CD4-positive, alpha-beta T cell (primary cell): ENCODE data around the gene RAD51B. TPM values are rescaled to one million over a fixed set of nuclear protein-coding genes. Genes with fewer than 3 reads are reported as not detected.
"Not testable (repeated sequence)": the region's sequence is repeated elsewhere in the genome, so short reads cannot be mapped to it uniquely, and the experiment has no call there.

ENCODE experiments used
- ATAC-seq: fragments of 200-7000 bp; cut with Tn5 transposase; one replicate; pipeline ENCODE4 v1.10.0; 2022; ENCODE audit warnings: mild to moderate bottlenecking; ENCODE audit not compliant: poor library complexity
- CTCF ChIA-PET: fragments of 350-600 bp; sonication (Branson Sonifier 250); formaldehyde crosslinking; loops from one replicate; lab custom pipeline; 2021; ENCODE audit warnings: antibody characterized with exemption, inconsistent platforms; lab: Charles Lee
- POLR2A ChIA-PET: fragments of 350-600 bp; sonication (Branson Sonifier 250); formaldehyde crosslinking; loops from one replicate; lab custom pipeline; 2021; ENCODE audit warnings: antibody characterized with exemption, inconsistent platforms; lab: Charles Lee
- DNase-seq, 14 experiments: peaks; one replicate each; pipeline ENCODE4 v3.0.0-alpha.2; 2013 to 2020; ENCODE audit warnings: mixed read lengths in 2 of 14
- H3K27ac ChIP-seq, 2 donors: one replicate each; pipeline versions ENCODE4 v1.5.1 to v1.7.0; 2013; ENCODE audit warnings: low read length in 2 of 2, low read depth in 1 of 2, mild to moderate bottlenecking in 1 of 2
- H3K27me3 ChIP-seq, 2 experiments: 1 replicate in 1 of 2; 2 replicates in 1 of 2; pipeline versions ENCODE4 v1.6.1 to v1.7.0; 2013; ENCODE audit warnings: low read length in 2 of 2, control low read depth in 1 of 2, mild to moderate bottlenecking in 1 of 2, moderate library complexity in 1 of 2; ENCODE audit not compliant: insufficient read depth in 2 of 2, control insufficient read depth in 1 of 2
- H3K36me3 ChIP-seq: one replicate; pipeline ENCODE4 v1.6.1; 2013; ENCODE audit warnings: low read length, control low read depth; ENCODE audit not compliant: insufficient read depth
- H3K4me1 ChIP-seq: one replicate; pipeline ENCODE4 v1.6.1; 2013; ENCODE audit warnings: low read length, control low read depth; ENCODE audit not compliant: insufficient read depth
- H3K4me3 ChIP-seq: one replicate; pipeline ENCODE4 v1.5.1; 2013; ENCODE audit warnings: mild to moderate bottlenecking, low read length, moderate library complexity
- H3K9me3 ChIP-seq, 2 experiments: 1 replicate in 1 of 2; 2 replicates in 1 of 2; pipeline versions ENCODE4 v1.6.1 to v1.7.0; 2013; ENCODE audit warnings: low read length in 2 of 2, mild to moderate bottlenecking in 2 of 2, control low read depth in 1 of 2, moderate library complexity in 1 of 2; ENCODE audit not compliant: control insufficient read depth in 1 of 2, insufficient read depth in 1 of 2
- H3K27ac Mint-ChIP-seq: one replicate; pipeline ENCODE4 v1.8.0; 2020; ENCODE audit warnings: mixed read lengths
- H3K27me3 Mint-ChIP-seq: one replicate; pipeline ENCODE4 v1.8.0; 2021; ENCODE audit warnings: mixed read lengths
- H3K36me3 Mint-ChIP-seq: one replicate; pipeline ENCODE4 v1.8.0; 2021; ENCODE audit warnings: low read depth, mixed read lengths
- H3K4me1 Mint-ChIP-seq: one replicate; pipeline ENCODE4 v1.8.0; 2021; ENCODE audit warnings: low read depth, mixed read lengths
- H3K4me3 Mint-ChIP-seq: one replicate; pipeline ENCODE4 v1.8.0; 2020; ENCODE audit warnings: mild to moderate bottlenecking, mixed read lengths
- H3K9me3 Mint-ChIP-seq: one replicate; pipeline ENCODE4 v1.8.0; 2020; ENCODE audit warnings: mixed read lengths
- intact Hi-C, 2 experiments: fragments of 100-400 bp; cut with DNase I in 1 of 2; cut with micrococcal nuclease in 1 of 2; formaldehyde crosslinking; loops; one replicate each; pipeline versions ENCODE4 v1.15.1 to v1.9.0; 2023 to 2025; cut with DNase I, micrococcal nuclease
- total RNA-seq, 174 experiments: library from RNA in 2 of 174; stranded (reverse) in 2 of 174; gene quantifications; one replicate each; pipeline ENCODE4 v1.2.3 and lab custom pipeline; 2021 to 2026
- TF ChIP-seq, protein P1 (sequence below): fragments of 200-600 bp; IDR thresholded peaks from one replicate; pipeline ENCODE4 v1.8.0; 2022; ENCODE audit warnings: antibody characterized with exemption, mild to moderate bottlenecking

RAD51B gene
- total RNA-seq, 2 experiments from 2014 or later = 18.4 to 20.0 TPM

DNA sequence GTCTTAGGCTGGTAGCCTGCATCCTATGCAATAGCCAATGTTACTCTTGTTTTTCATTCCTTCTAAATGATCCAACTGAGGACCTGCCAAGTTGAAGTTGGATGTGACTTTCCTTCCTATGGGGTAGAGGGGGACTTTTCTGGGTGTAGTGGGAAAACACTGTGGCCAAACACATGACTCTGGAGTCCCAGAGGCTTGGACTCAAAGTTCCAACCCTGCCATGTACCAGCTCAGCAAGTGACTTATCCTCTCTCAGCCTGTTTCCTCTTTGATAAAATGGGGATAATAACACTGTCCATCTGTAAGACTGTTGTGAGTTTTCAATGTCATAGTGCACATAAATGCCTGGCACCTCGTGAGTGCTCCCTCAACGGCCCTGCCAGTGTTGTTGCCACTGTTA lies 876.3 kb downstream of the RAD51B start:
- no peaks in the 10 kb centered on the region for H3K27me3 Mint-ChIP-seq
- peaks cover 15% of the 10 kb centered on the region for H3K4me1 ChIP-seq
- no peak overlapping the region for H3K4me3 ChIP-seq
- peaks cover 13% of the 10 kb centered on the region for H3K4me1 Mint-ChIP-seq
- H3K27me3 ChIP-seq = no peaks in the 10 kb centered on the region
- peaks cover 0 to under 1% of the 10 kb centered on the region in 2 experiments for H3K9me3 ChIP-seq
- ChIA-PET POLR2A (interaction anchor here (0.8 kb wide), 1 partner anchor 496 kb away, joined by 3 read pairs; no protein-coding TSS in a partner anchor), CTCF (no interaction called here)
- TF ChIP-seq, protein P1, sequence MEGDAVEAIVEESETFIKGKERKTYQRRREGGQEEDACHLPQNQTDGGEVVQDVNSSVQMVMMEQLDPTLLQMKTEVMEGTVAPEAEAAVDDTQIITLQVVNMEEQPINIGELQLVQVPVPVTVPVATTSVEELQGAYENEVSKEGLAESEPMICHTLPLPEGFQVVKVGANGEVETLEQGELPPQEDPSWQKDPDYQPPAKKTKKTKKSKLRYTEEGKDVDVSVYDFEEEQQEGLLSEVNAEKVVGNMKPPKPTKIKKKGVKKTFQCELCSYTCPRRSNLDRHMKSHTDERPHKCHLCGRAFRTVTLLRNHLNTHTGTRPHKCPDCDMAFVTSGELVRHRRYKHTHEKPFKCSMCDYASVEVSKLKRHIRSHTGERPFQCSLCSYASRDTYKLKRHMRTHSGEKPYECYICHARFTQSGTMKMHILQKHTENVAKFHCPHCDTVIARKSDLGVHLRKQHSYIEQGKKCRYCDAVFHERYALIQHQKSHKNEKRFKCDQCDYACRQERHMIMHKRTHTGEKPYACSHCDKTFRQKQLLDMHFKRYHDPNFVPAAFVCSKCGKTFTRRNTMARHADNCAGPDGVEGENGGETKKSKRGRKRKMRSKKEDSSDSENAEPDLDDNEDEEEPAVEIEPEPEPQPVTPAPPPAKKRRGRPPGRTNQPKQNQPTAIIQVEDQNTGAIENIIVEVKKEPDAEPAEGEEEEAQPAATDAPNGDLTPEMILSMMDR = no peak
- H3K27ac ChIP-seq = no peak overlapping the region
- no peak overlapping the region for H3K4me3 Mint-ChIP-seq
- ATAC-seq (no peak), DNase-seq (no peak)
- H3K27ac Mint-ChIP-seq = no peak overlapping the region
- intact Hi-C loops = no loop called here
- H3K36me3 ChIP-seq = no peaks in the 10 kb centered on the region
- H3K9me3 Mint-ChIP-seq = peaks cover 5% of the 10 kb centered on the region
- H3K36me3 Mint-ChIP-seq = no peaks in the 10 kb centered on the region

DNA sequence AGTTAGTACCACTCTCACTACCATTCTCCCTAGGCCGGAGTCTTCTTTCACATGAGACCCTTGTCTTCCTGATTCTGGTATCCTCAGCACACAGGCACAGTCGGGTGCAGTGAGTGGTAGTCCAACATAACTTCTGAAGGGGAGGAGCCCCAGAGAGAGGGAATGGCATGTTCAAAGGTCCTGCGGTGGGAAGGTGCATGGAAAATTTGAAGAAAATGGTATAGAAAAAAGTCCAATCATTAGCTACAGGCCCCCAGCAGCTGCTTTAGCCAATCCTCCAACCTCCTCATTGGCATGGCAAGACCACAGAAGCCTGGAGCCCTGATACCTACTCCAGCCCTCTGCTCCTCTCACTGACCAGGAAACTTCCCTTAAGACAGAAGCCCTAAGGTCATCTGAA lies 876.7 kb downstream of the RAD51B start:
- DNase-seq = no peak
- Mint-ChIP-seq H3K4me1 (peaks cover 13% of the 10 kb centered on the region), H3K4me3 (no peak overlapping the region), H3K9me3 (peaks cover 10% of the 10 kb centered on the region), H3K27me3 (no peaks in the 10 kb centered on the region), H3K27ac (no peak overlapping the region), H3K36me3 (no peaks in the 10 kb centered on the region)
- no peak for ATAC-seq
- TF ChIP-seq, protein P1 = no peak
- Histone ChIP-seq H3K27me3 (no peaks in the 10 kb centered on the region), H3K27ac (no peak overlapping the region), H3K9me3 (peaks cover 0 to 5% of the 10 kb centered on the region in 2 experiments), H3K4me1 (peaks cover 15% of the 10 kb centered on the region), H3K4me3 (no peak overlapping the region), H3K36me3 (no peaks in the 10 kb centered on the region)
- intact Hi-C loops = no loop called here
- CTCF ChIA-PET = no interaction called here
- POLR2A ChIA-PET = interaction anchor here (0.8 kb wide), 1 partner anchor 496 kb away, joined by 3 read pairs; no protein-coding TSS in a partner anchor

DNA sequence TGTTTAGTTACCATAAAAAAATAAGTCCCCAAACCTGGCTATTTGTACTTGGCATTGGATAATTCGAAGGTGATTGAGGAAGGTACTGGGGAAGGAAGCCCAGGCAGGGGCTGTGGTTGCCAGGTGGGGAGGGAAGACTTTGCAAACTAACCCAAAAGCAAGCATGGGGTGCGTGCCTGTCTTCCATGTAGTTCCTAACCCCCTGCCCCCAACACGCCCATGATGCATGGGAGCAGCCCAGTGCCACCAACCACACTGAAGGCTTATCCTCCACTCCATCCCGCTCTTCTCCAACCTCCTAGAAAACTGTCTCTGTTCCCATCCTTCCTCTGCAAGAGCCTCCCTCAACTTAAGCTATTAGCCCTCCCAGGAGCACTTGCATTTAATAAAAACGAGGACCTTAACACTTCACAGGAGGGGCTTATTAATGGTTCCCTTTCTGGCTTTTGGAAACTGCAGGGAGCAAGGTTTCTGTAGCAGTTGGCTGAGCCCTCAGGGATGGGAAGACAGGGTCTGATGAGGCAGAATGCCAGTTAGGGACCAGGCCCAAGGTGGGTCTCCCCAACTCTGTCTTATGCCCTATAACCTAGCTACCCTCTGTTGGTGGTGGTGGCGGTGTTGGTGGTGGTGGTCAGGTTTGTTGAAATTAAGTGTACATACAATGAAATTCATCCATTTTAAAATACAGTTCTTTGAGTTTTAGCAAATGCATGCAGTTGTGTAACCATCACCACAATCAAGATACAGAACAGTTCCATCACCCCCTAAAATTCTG lies 877.3 kb downstream of the RAD51B start:
- Histone ChIP-seq H3K9me3 (peaks cover 0 to 6% of the 10 kb centered on the region in 2 experiments), H3K27ac (no peak overlapping the region), H3K4me3 (no peak overlapping the region), H3K36me3 (no peaks in the 10 kb centered on the region), H3K27me3 (no peaks in the 10 kb centered on the region), H3K4me1 (peaks cover 15% of the 10 kb centered on the region)
- TF ChIP-seq, protein P1 = no peak
- H3K9me3 Mint-ChIP-seq = peaks cover 11% of the 10 kb centered on the region
- DNase-seq (no peak), ATAC-seq (no peak)
- intact Hi-C loops = no loop called here
- no peak overlapping the region for H3K4me3 Mint-ChIP-seq
- H3K27me3 Mint-ChIP-seq = no peaks in the 10 kb centered on the region
- no peak overlapping the region for H3K27ac Mint-ChIP-seq
- ChIA-PET CTCF (no interaction called here), POLR2A (no interaction called here)
- H3K4me1 Mint-ChIP-seq = peaks cover 13% of the 10 kb centered on the region
- no peaks in the 10 kb centered on the region for H3K36me3 Mint-ChIP-seq

DNA sequence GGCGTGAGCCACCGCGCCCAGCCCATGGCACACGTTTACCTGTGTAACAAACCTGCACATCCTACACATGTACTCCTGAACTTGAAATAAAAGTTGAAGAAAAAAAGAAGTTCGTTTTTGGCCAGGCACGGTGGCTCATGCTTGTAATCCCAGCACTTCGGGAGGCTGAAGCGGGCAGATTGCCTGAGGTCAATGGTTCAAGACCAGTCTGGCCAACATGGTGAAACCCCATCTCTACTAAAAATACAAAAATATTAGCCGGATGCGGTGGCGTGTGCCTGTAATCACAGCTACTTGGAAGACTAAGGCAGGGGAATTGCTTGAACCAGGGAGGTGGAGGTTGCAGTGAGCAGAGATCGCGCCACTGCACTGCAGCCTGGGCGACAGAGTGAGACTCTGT lies 879.2 kb downstream of the RAD51B start:
- intact Hi-C loops, H3K4me3 ChIP-seq, ATAC-seq, H3K27me3 Mint-ChIP-seq, H3K27me3 ChIP-seq, H3K9me3 ChIP-seq, H3K36me3 Mint-ChIP-seq, H3K36me3 ChIP-seq, POLR2A ChIA-PET, H3K4me1 Mint-ChIP-seq, H3K27ac Mint-ChIP-seq, CTCF ChIA-PET, H3K4me3 Mint-ChIP-seq, DNase-seq, H3K27ac ChIP-seq: not testable (repeated sequence)
- H3K4me1 ChIP-seq = peaks cover 34% of the 10 kb centered on the region
- peaks cover 11% of the 10 kb centered on the region for H3K9me3 Mint-ChIP-seq
